CD4-positive, alpha-beta T cell treated with Interleukin-1 beta for 1 hour (primary cell): Measurements from ENCODE around the gene PWP2.
"Not testable (repeated sequence)": the region's sequence is repeated elsewhere in the genome, so short reads cannot be mapped to it uniquely, and the experiment has no call there.

ENCODE experiments used
- DNase-seq, 2 donors: peaks; one replicate each; pipeline ENCODE4 v3.0.0-alpha.2; 2020 to 2022

The PWP2 gene

GRCh38 chr21:44167527-44167926 is 60.3 kb downstream of the PWP2 start:
- not testable (repeated sequence) for DNase-seq

- not testable (repeated sequence) for DNase-seq
These were observed 63.1 kb downstream of the PWP2 start for GRCh38 chr21:44170326-44170725.

- peak in 1 of 2 donors; percentile 19 for DNase-seq
These were observed 63.7 kb downstream of the PWP2 start for GRCh38 chr21:44170863-44171262.

GRCh38 chr21:44171962-44172572 is 64.9 kb downstream of the PWP2 start:
- not testable (repeated sequence) for DNase-seq

- DNase-seq: not testable (repeated sequence)
These were observed 65.5 kb downstream of the PWP2 start for GRCh38 chr21:44172741-44173140.

GRCh38 chr21:44175189-44175588 is 68.0 kb downstream of the PWP2 start:
- DNase-seq: peak in 1 of 2 donors; percentile 65

- DNase-seq: not testable (repeated sequence)
These were observed 68.9 kb downstream of the PWP2 start for GRCh38 chr21:44176127-44176526.
